Astrocyte of the spinal cord (primary cell): ENCODE measurements around the gene METTL25B.

ENCODE experiments used
- DNase-seq: peaks from one replicate; pipeline ENCODE4 v3.0.0; 2011; ENCODE audit warnings: low read depth, low spot score
- H3K4me3 ChIP-seq: 2 replicates; pipeline ENCODE4 v1.5.1; 2011; ENCODE audit warnings: low read depth, mild to moderate bottlenecking, low read length, moderate library complexity
- in situ Hi-C: cut with HindIII; loops from 2 replicates; pipeline ENCODE4 v1.10.0; 2017; ENCODE audit warnings: low sequenced_read_pairs
- TF ChIP-seq, protein P1 (sequence below): IDR thresholded peaks from 2 replicates; pipeline ENCODE4 v1.5.1; 2012; ENCODE audit warnings: low read depth, mild to moderate bottlenecking, low read length, inconsistent platforms

Gene METTL25B

DNA sequence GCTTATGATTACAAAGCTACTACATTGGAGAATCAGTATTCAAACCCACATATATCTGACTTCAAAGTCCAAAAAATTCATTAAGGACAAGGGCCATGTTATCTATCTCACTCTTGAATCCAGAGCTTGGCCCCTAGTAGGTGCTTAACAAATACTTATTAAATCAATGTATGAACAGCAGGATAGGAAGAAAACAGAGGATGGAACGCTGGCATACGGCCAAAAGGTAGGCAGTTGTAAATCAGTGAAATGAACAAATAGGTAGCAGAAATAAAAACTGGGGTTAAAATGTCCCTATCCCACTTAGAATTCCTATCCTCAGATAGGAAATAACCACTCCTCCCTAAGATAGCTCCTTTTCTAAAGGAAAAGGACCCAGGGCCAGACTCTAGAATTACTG is 10.6 kb downstream of the METTL25B start:
- no peak overlapping the region for H3K4me3 ChIP-seq
- TF ChIP-seq, protein P1, sequence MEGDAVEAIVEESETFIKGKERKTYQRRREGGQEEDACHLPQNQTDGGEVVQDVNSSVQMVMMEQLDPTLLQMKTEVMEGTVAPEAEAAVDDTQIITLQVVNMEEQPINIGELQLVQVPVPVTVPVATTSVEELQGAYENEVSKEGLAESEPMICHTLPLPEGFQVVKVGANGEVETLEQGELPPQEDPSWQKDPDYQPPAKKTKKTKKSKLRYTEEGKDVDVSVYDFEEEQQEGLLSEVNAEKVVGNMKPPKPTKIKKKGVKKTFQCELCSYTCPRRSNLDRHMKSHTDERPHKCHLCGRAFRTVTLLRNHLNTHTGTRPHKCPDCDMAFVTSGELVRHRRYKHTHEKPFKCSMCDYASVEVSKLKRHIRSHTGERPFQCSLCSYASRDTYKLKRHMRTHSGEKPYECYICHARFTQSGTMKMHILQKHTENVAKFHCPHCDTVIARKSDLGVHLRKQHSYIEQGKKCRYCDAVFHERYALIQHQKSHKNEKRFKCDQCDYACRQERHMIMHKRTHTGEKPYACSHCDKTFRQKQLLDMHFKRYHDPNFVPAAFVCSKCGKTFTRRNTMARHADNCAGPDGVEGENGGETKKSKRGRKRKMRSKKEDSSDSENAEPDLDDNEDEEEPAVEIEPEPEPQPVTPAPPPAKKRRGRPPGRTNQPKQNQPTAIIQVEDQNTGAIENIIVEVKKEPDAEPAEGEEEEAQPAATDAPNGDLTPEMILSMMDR, result no peak
- DNase-seq, result no peak
- in situ Hi-C loops, result no loop called here

- in situ Hi-C loops, result no loop called here
- DNase-seq, result no peak
- TF ChIP-seq, protein P1, result no peak
- H3K4me3 ChIP-seq, result peak overlapping the region; percentile 83
Measured at GRCh38 chr1:156740237-156740740, 12.0 kb downstream of the METTL25B start.

GRCh38 chr1:156740741-156741480 is 12.6 kb downstream of the METTL25B start, which contains the start of gene MRPL24:
MRPL24 (minus strand) TSS chr1:156741088; CDS start chr1:156738704, 2,384 bp downstream.
- DNase-seq, result peak; percentile 99
- in situ Hi-C loops, result no loop called here
- TF ChIP-seq, protein P1, result no peak
- H3K4me3 ChIP-seq, result peak within 1 kb of the TSS; percentile 83

GRCh38 chr1:156741481-156741983 is 13.3 kb downstream of the METTL25B start:
- H3K4me3 ChIP-seq, result peak overlapping the region; percentile 13
- in situ Hi-C loops, result no loop called here
- DNase-seq, result no peak
- TF ChIP-seq, protein P1, result no peak

GRCh38 chr1:156742017-156742416 is 13.7 kb downstream of the METTL25B start:
- H3K4me3 ChIP-seq, result no peak overlapping the region
- TF ChIP-seq, protein P1, result no peak
- in situ Hi-C loops, result no loop called here
- no peak for DNase-seq

DNA sequence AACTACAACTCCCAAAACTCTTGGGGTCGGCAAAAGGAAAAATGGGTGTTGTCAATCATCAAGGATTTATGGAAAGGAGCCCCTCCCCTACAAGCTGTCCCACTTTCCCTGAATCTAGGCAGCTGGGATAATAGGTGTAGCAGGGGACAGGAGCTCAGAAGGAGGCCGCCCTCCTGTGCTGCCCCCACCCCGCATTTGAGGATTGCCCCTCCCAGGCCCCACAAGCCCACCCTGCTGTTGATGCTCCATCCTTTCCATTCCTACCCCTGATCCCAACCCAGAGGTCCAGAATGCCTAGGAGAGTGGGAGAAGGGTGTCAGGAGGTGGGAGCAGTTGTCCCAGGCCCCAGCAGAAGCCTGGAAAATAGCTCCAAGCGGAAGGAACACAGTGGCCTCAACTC is 14.5 kb downstream of the METTL25B start:
- TF ChIP-seq, protein P1, result no peak
- DNase-seq, result no peak
- in situ Hi-C loops, result no loop called here
- H3K4me3 ChIP-seq, result no peak overlapping the region
